Endothelial cell of umbilical vein (primary cell): Measurements from ENCODE around the gene SOX5.

Experiments
- EZH2 ChIP-seq: IDR thresholded peaks from 2 replicates; pipeline ENCODE4 v1.6.1; 2012; ENCODE audit warnings: borderline replicate concordance, low read depth, mild to moderate bottlenecking, moderate library complexity, low read length, inconsistent platforms; ENCODE audit not compliant: severe bottlenecking
- GATA2 ChIP-seq: IDR thresholded peaks from 2 replicates; pipeline ENCODE4 v1.7.0; 2011; ENCODE audit warnings: low read depth, mild to moderate bottlenecking, moderate library complexity, mixed read lengths, low read length; ENCODE audit not compliant: insufficient read length, insufficient read depth
- JUN ChIP-seq: IDR thresholded peaks from 2 replicates; pipeline ENCODE4 v1.6.1; 2011; ENCODE audit warnings: borderline replicate concordance, low read depth; ENCODE audit not compliant: insufficient read length, insufficient read depth
- MYC ChIP-seq: IDR thresholded peaks from one replicate; pipeline ENCODE4 v1.6.1; 2011; ENCODE audit warnings: mild to moderate bottlenecking, low read depth, low read length
- POLR2A ChIP-seq: IDR thresholded peaks from 2 replicates; pipeline ENCODE4 v1.6.1; 2012; ENCODE audit warnings: low read depth, mild to moderate bottlenecking, control low read depth, low read length
- POLR2AphosphoS5 ChIP-seq: IDR thresholded peaks from 2 replicates; pipeline ENCODE4 v1.6.1; 2012; ENCODE audit warnings: low read depth, mild to moderate bottlenecking, control low read depth, low read length, moderate library complexity; ENCODE audit not compliant: insufficient read depth
- TF ChIP-seq, protein P1 (sequence below), 2 donors: IDR thresholded peaks; 1 replicate in 1 of 2; 2 replicates in 1 of 2; pipeline ENCODE4 v1.5.1; 2011; ENCODE audit warnings: low read length in 2 of 2, mild to moderate bottlenecking in 2 of 2, moderate library complexity in 2 of 2, control low read depth in 1 of 2, inconsistent platforms in 1 of 2, low read depth in 1 of 2; ENCODE audit not compliant: insufficient read depth in 1 of 2; ENCODE audit errors: extremely low read depth in 1 of 2

DNA sequence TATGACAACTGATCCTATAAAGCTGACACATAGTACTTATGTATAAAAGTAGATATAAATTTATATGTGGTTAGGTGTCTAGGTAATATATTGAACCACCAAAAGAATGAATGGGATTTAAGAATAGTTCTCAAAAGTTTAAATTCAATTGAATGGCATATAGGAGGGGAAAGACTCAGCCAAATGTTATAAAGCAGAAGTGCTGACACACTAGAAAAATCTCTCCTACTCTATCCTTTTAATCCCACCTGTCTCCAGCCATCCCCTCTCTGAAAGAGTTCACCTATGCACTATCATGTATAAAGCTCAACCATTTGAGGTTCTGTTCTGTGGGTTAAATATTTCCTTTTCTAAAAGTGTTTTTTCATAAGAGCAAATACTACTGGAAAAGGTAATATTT, 400.7 kb downstream of the SOX5 start:
- no peak for TF ChIP-seq POLR2A
- TF ChIP-seq POLR2AphosphoS5: no peak
- TF ChIP-seq, protein P1, sequence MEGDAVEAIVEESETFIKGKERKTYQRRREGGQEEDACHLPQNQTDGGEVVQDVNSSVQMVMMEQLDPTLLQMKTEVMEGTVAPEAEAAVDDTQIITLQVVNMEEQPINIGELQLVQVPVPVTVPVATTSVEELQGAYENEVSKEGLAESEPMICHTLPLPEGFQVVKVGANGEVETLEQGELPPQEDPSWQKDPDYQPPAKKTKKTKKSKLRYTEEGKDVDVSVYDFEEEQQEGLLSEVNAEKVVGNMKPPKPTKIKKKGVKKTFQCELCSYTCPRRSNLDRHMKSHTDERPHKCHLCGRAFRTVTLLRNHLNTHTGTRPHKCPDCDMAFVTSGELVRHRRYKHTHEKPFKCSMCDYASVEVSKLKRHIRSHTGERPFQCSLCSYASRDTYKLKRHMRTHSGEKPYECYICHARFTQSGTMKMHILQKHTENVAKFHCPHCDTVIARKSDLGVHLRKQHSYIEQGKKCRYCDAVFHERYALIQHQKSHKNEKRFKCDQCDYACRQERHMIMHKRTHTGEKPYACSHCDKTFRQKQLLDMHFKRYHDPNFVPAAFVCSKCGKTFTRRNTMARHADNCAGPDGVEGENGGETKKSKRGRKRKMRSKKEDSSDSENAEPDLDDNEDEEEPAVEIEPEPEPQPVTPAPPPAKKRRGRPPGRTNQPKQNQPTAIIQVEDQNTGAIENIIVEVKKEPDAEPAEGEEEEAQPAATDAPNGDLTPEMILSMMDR (IDR thresholded peaks at IDR 0.05; ENCODE audit: extremely low read depth in 1 of 2, insufficient read depth in 1 of 2, low read depth in 1 of 2, low read length in 2 of 2): no peak
- no peak for TF ChIP-seq JUN
- TF ChIP-seq EZH2: no peak
- no peak for TF ChIP-seq GATA2
- TF ChIP-seq MYC: no peak
